Mesendoderm (in vitro differentiated cells): ENCODE measurements around the gene NDUFS1.

Source experiments
- DNase-seq: peaks from one replicate; pipeline ENCODE4 v3.0.0; 2013
- H2AK5ac ChIP-seq: 2 replicates; pipeline ENCODE4 v1.6.1; 2013; ENCODE audit warnings: low read length, inconsistent platforms
- H2BK120ac ChIP-seq: 2 replicates; pipeline ENCODE4 v1.6.1; 2013; ENCODE audit warnings: low read depth, mild to moderate bottlenecking, low read length, moderate library complexity, mixed read lengths
- H2BK15ac ChIP-seq: replicated peaks from 2 replicates; pipeline ENCODE4 v1.6.1; 2013; ENCODE audit warnings: low read depth, mild to moderate bottlenecking, moderate library complexity
- H2BK5ac ChIP-seq: 2 replicates; pipeline ENCODE4 v1.6.1; 2013; ENCODE audit warnings: low read length, inconsistent platforms
- H3K18ac ChIP-seq: 2 replicates; pipeline ENCODE4 v1.6.1; 2013; ENCODE audit warnings: mild to moderate bottlenecking, low read length, mixed read lengths
- H3K23ac ChIP-seq: one replicate; pipeline ENCODE4 v1.6.1; 2013; ENCODE audit warnings: low read length
- H3K27ac ChIP-seq: 2 replicates; pipeline ENCODE4 v1.5.1; 2013; ENCODE audit warnings: low read depth, mild to moderate bottlenecking, inconsistent platforms, low read length, moderate library complexity
- H3K27me3 ChIP-seq: 2 replicates; pipeline ENCODE4 v1.6.1; 2013; ENCODE audit warnings: low read length, control low read depth, mild to moderate bottlenecking, inconsistent platforms; ENCODE audit not compliant: insufficient read depth, poor library complexity
- H3K36me3 ChIP-seq: 2 replicates; pipeline ENCODE4 v1.6.1; 2013; ENCODE audit warnings: low read length, inconsistent platforms; ENCODE audit not compliant: control insufficient read depth, insufficient read depth
- H3K4ac ChIP-seq: one replicate; pipeline ENCODE4 v1.6.1; 2013; ENCODE audit warnings: low read depth, mild to moderate bottlenecking, low read length, moderate library complexity
- H3K4me1 ChIP-seq: 2 replicates; pipeline ENCODE4 v1.6.1; 2013; ENCODE audit warnings: low read depth, low read length, inconsistent platforms; ENCODE audit not compliant: control insufficient read depth
- H3K4me2 ChIP-seq: 2 replicates; pipeline ENCODE4 v1.6.1; 2013; ENCODE audit warnings: low read length
- H3K4me3 ChIP-seq: 2 replicates; pipeline ENCODE4 v1.5.1; 2013; ENCODE audit warnings: mild to moderate bottlenecking, low read length
- H3K56ac ChIP-seq: one replicate; pipeline ENCODE4 v1.6.1; 2013; ENCODE audit warnings: low read length
- H3K79me1 ChIP-seq: 2 replicates; pipeline ENCODE4 v1.6.1; 2013; ENCODE audit warnings: low read length, inconsistent platforms
- H3K79me2 ChIP-seq: 2 replicates; pipeline ENCODE4 v1.6.1; 2013; ENCODE audit warnings: mild to moderate bottlenecking, low read length; ENCODE audit not compliant: control insufficient read depth, insufficient read depth
- H3K9ac ChIP-seq: 2 replicates; pipeline ENCODE4 v1.6.1; 2013; ENCODE audit warnings: low read length, inconsistent platforms
- H4K5ac ChIP-seq: one replicate; pipeline ENCODE4 v1.6.1; 2013; ENCODE audit warnings: low read length
- H4K8ac ChIP-seq: one replicate; pipeline ENCODE4 v1.6.1; 2013; ENCODE audit warnings: low read depth, mild to moderate bottlenecking, control low read depth, low read length, moderate library complexity
- WGBS: extraction: QIAGEN DNeasy Blood & Tissue Kit; methylation state at CpG from one replicate; pipeline ENCODE4 v1.1.7; 2013; ENCODE audit warnings: low lambda C conversion rate, missing lambda C conversion rate; ENCODE audit not compliant: insufficient coverage; ENCODE audit errors: extremely low coverage; 5-methylcytosine and 5-hydroxymethylcytosine counted together

The NDUFS1 gene

GRCh38 chr2:206154197-206154596, 5.0 kb downstream of the NDUFS1 start:
- no peaks in the 10 kb centered on the region for H3K4me1 ChIP-seq
- no peak overlapping the region for H4K5ac ChIP-seq
- H3K4me3 ChIP-seq: no peak overlapping the region
- no peak overlapping the region for H4K8ac ChIP-seq
- DNase-seq: peak; percentile 56
- H3K79me2 ChIP-seq: peaks cover 40% of the 10 kb centered on the region
- H2BK5ac ChIP-seq: no peak overlapping the region
- no peak overlapping the region for H3K56ac ChIP-seq
- peaks cover 7% of the 10 kb centered on the region for H3K79me1 ChIP-seq
- H3K27me3 ChIP-seq: no peaks in the 10 kb centered on the region
- no peak overlapping the region for H3K18ac ChIP-seq
- no peak overlapping the region for H3K27ac ChIP-seq
- no peaks in the 10 kb centered on the region for H3K36me3 ChIP-seq
- H2AK5ac ChIP-seq: no peak overlapping the region
- no CpG with 5 or more reads among the region's 3 CpGs for WGBS
- H3K23ac ChIP-seq: no peak overlapping the region
- H2BK15ac ChIP-seq: no peak overlapping the region
- no peak overlapping the region for H3K4me2 ChIP-seq
- no peak overlapping the region for H3K4ac ChIP-seq
- H2BK120ac ChIP-seq: no peak overlapping the region
- H3K9ac ChIP-seq: no peak overlapping the region

GRCh38 chr2:206150631-206151030, 8.6 kb downstream of the NDUFS1 start:
- no peak overlapping the region for H3K4me3 ChIP-seq
- no peaks in the 10 kb centered on the region for H3K36me3 ChIP-seq

GRCh38 chr2:206150168-206150567, 9.1 kb downstream of the NDUFS1 start:
- H3K23ac ChIP-seq: no peak overlapping the region
- H2BK5ac ChIP-seq: no peak overlapping the region
- no peak overlapping the region for H3K27ac ChIP-seq
- no peaks in the 10 kb centered on the region for H3K4me1 ChIP-seq
- H3K9ac ChIP-seq: no peak overlapping the region
- no peak overlapping the region for H3K56ac ChIP-seq
- H3K4me3 ChIP-seq: no peak overlapping the region
- H3K79me2 ChIP-seq: peaks cover 8% of the 10 kb centered on the region
- WGBS: no CpG with 5 or more reads among the region's 1 CpG
- peaks cover 5% of the 10 kb centered on the region for H3K79me1 ChIP-seq
- no peak overlapping the region for H2AK5ac ChIP-seq
- H4K8ac ChIP-seq: no peak overlapping the region
- no peaks in the 10 kb centered on the region for H3K27me3 ChIP-seq
- no peak overlapping the region for H2BK15ac ChIP-seq
- no peak overlapping the region for H3K18ac ChIP-seq
- no peak overlapping the region for H3K4me2 ChIP-seq
- no peak overlapping the region for H4K5ac ChIP-seq
- peak; percentile 53 for DNase-seq
- no peak overlapping the region for H3K4ac ChIP-seq
- H3K36me3 ChIP-seq: no peaks in the 10 kb centered on the region
- no peak overlapping the region for H2BK120ac ChIP-seq

More at GRCh38 chr2:206150631-206151030, 8.6 kb downstream of the NDUFS1 start:
- no peak overlapping the region for H4K5ac ChIP-seq
- no peaks in the 10 kb centered on the region for H3K27me3 ChIP-seq
- no peak overlapping the region for H3K56ac ChIP-seq
- no peak overlapping the region for H3K4ac ChIP-seq
- WGBS: no CpG with 5 or more reads among the region's 4 CpGs
- no peak overlapping the region for H3K27ac ChIP-seq
- peaks cover 5% of the 10 kb centered on the region for H3K79me1 ChIP-seq
- no peak overlapping the region for H3K4me2 ChIP-seq
- H4K8ac ChIP-seq: no peak overlapping the region
- no peak overlapping the region for H3K9ac ChIP-seq
- no peak overlapping the region for H2BK120ac ChIP-seq
- no peak overlapping the region for H3K23ac ChIP-seq
- peaks cover 10% of the 10 kb centered on the region for H3K79me2 ChIP-seq
- H3K4me1 ChIP-seq: no peaks in the 10 kb centered on the region
- H2BK5ac ChIP-seq: no peak overlapping the region
- H2BK15ac ChIP-seq: no peak overlapping the region
- no peak overlapping the region for H3K18ac ChIP-seq
- DNase-seq: no peak
- no peak overlapping the region for H2AK5ac ChIP-seq

GRCh38 chr2:206149330-206149729, 9.9 kb downstream of the NDUFS1 start:
- peaks cover 5% of the 10 kb centered on the region for H3K79me1 ChIP-seq
- H4K8ac ChIP-seq: no peak overlapping the region
- H3K79me2 ChIP-seq: peaks cover 7% of the 10 kb centered on the region
- H2AK5ac ChIP-seq: no peak overlapping the region
- H3K4ac ChIP-seq: no peak overlapping the region
- no peak overlapping the region for H2BK15ac ChIP-seq
- no peak overlapping the region for H3K4me2 ChIP-seq
- no peak for DNase-seq
- H2BK120ac ChIP-seq: no peak overlapping the region
- H3K4me1 ChIP-seq: no peaks in the 10 kb centered on the region
- WGBS: no CpG with 5 or more reads among the region's 1 CpG
- no peaks in the 10 kb centered on the region for H3K36me3 ChIP-seq
- H3K27me3 ChIP-seq: no peaks in the 10 kb centered on the region
- H3K18ac ChIP-seq: no peak overlapping the region
- no peak overlapping the region for H3K23ac ChIP-seq
- H3K9ac ChIP-seq: no peak overlapping the region
- no peak overlapping the region for H2BK5ac ChIP-seq
- H4K5ac ChIP-seq: no peak overlapping the region
- no peak overlapping the region for H3K56ac ChIP-seq
- H3K27ac ChIP-seq: no peak overlapping the region
- H3K4me3 ChIP-seq: no peak overlapping the region

- Histone ChIP-seq H3K23ac (no peak overlapping the region), H2BK120ac (no peak overlapping the region), H3K9ac (no peak overlapping the region), H3K79me2 (no peaks in the 10 kb centered on the region), H3K27me3 (no peaks in the 10 kb centered on the region), H3K4me3 (no peak overlapping the region), H3K18ac (no peak overlapping the region), H3K36me3 (no peaks in the 10 kb centered on the region), H2BK15ac (no peak overlapping the region), H3K79me1 (peaks cover 2% of the 10 kb centered on the region), H3K4me2 (no peak overlapping the region), H3K27ac (no peak overlapping the region), H4K8ac (peak overlapping the region; percentile 76), H2AK5ac (no peak overlapping the region), H2BK5ac (no peak overlapping the region), H3K4ac (no peak overlapping the region), H4K5ac (no peak overlapping the region), H3K56ac (no peak overlapping the region), H3K4me1 (no peaks in the 10 kb centered on the region)
- no peak for DNase-seq
- WGBS: no CpG with 5 or more reads among the region's 5 CpGs
These were observed 13.6 kb downstream of the NDUFS1 start for GRCh38 chr2:206145665-206146064.

- no peaks in the 10 kb centered on the region for H3K4me1 ChIP-seq
- no peak overlapping the region for H3K4me3 ChIP-seq
- H3K9ac ChIP-seq: no peak overlapping the region
- no peak overlapping the region for H4K8ac ChIP-seq
- no peaks in the 10 kb centered on the region for H3K27me3 ChIP-seq
- H3K23ac ChIP-seq: no peak overlapping the region
- no peak overlapping the region for H4K5ac ChIP-seq
- WGBS: no CpG with 5 or more reads among the region's 2 CpGs
- no peak for DNase-seq
- H3K27ac ChIP-seq: no peak overlapping the region
- no peak overlapping the region for H3K18ac ChIP-seq
- H2BK5ac ChIP-seq: no peak overlapping the region
- H3K79me1 ChIP-seq: no peaks in the 10 kb centered on the region
- H3K4ac ChIP-seq: no peak overlapping the region
- no peak overlapping the region for H2BK15ac ChIP-seq
- no peak overlapping the region for H2BK120ac ChIP-seq
- H3K79me2 ChIP-seq: no peaks in the 10 kb centered on the region
- no peak overlapping the region for H2AK5ac ChIP-seq
- H3K4me2 ChIP-seq: no peak overlapping the region
- no peak overlapping the region for H3K56ac ChIP-seq
- H3K36me3 ChIP-seq: no peaks in the 10 kb centered on the region
These were observed 14.9 kb downstream of the NDUFS1 start for GRCh38 chr2:206144383-206144782.
